ENCODE results near the gene GRIA3.
"Not testable (repeated sequence)": the region's sequence is repeated elsewhere in the genome, so short reads cannot be mapped to it uniquely, and the experiment has no call there.

Gene GRIA3

DNA sequence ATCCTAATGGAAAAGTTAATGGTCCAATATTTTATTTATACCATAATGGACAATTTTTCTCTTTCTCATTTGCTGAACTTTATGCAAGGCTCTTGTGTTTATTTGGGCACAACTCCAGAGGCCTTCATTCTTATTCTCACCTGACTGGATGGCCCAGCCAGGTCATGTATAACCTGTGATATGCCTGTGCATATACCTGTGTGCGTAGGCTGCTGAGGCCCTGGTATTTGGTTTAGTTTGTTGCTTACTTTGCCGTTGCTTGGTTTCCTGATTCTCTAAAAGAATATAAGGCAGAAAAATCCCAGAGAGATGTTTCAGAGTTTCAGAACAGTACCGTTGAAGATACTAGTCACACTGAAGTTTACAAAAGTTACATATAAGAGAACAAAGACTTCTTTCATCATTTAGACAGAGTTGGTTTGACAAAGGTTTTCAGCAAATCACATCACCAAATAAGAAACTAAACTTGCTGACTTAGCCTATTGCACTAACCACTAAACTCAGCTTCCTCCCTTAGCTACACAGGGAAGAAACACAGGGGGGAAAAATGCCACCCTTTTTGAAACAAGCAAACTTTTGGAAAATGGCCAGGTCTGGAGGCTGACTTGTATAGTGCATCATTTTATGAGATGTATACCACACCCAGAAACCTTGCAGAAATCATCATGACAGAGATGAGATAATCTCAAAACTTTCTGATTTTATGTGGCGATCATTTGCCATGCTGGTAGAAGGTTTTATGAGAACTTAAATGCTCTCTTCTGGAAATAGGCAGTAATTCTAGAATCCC is 248.5 kb downstream of the GRIA3 start:
- H3K27ac ChIP-seq (ENCODE audit: low read length) = no peak overlapping the region
- H3K4me3 ChIP-seq (ENCODE audit: low read length) = no peak overlapping the region
- H3K36me3 ChIP-seq (ENCODE audit: control insufficient read depth, low read depth, low read length) = no peaks in the 10 kb centered on the region
- H3K9ac ChIP-seq (ENCODE audit: low read length) = no peak overlapping the region
- H3K27me3 ChIP-seq (ENCODE audit: control insufficient read depth, insufficient read depth, low read length) = no peaks in the 10 kb centered on the region
- H3K4me1 ChIP-seq (ENCODE audit: control insufficient read depth, low read depth, low read length) = no peaks in the 10 kb centered on the region
- peaks cover 7% of the 10 kb centered on the region for H3K9me3 ChIP-seq (ENCODE audit: control insufficient read depth, low read depth, low read length)

- H3K4me1 ChIP-seq (ENCODE audit: control insufficient read depth, low read depth, low read length) = no peaks in the 10 kb centered on the region
- no peak overlapping the region for H3K27ac ChIP-seq (ENCODE audit: low read length)
- H3K27me3 ChIP-seq (ENCODE audit: control insufficient read depth, insufficient read depth, low read length) = no peaks in the 10 kb centered on the region
- no peaks in the 10 kb centered on the region for H3K36me3 ChIP-seq (ENCODE audit: control insufficient read depth, low read depth, low read length)
- H3K4me3 ChIP-seq (ENCODE audit: low read length) = no peak overlapping the region
- H3K9me3 ChIP-seq (ENCODE audit: control insufficient read depth, low read depth, low read length) = peaks cover 12% of the 10 kb centered on the region
- no peak overlapping the region for H3K9ac ChIP-seq (ENCODE audit: low read length)
Observed at GRCh38 chrX:123436512-123437136, 252.5 kb downstream of the GRIA3 start.

DNA sequence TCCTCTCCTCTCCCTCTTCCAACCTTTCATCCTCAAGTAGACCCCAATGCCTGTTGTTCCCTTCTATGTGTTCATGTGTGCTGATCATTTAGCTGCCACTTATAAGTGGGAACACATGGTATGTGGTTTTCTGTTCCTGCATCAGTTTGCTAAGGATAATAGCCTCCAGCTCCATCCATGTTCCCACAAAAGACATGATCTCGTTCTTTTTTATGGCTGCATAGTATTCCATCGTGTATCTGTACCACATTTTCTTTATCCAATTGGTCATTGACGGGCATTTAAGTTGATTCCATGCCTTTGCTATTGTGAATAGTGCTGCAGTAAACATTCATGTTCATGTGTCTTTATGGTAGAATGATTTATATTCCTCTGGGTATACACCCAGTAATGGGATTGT is 255.8 kb downstream of the GRIA3 start:
- not testable (repeated sequence) for H3K36me3 ChIP-seq (ENCODE audit: control insufficient read depth, low read depth, low read length)

GRCh38 chrX:123442764-123443163 is 258.7 kb downstream of the GRIA3 start:
- H3K27me3 ChIP-seq (ENCODE audit: control insufficient read depth, insufficient read depth, low read length) = no peaks in the 10 kb centered on the region
- H3K9ac ChIP-seq (ENCODE audit: low read length) = no peak overlapping the region
- peaks cover 11% of the 10 kb centered on the region for H3K9me3 ChIP-seq (ENCODE audit: control insufficient read depth, low read depth, low read length)
- H3K4me3 ChIP-seq (ENCODE audit: low read length) = no peak overlapping the region
- no peaks in the 10 kb centered on the region for H3K4me1 ChIP-seq (ENCODE audit: control insufficient read depth, low read depth, low read length)
- H3K27ac ChIP-seq (ENCODE audit: low read length) = no peak overlapping the region
- H3K36me3 ChIP-seq (ENCODE audit: control insufficient read depth, low read depth, low read length) = no peaks in the 10 kb centered on the region

More for the DNA sequence above, 255.8 kb downstream of the GRIA3 start:
- not testable (repeated sequence) for H3K4me1 ChIP-seq (ENCODE audit: control insufficient read depth, low read depth, low read length); H3K27me3 ChIP-seq (ENCODE audit: control insufficient read depth, insufficient read depth, low read length); H3K4me3 ChIP-seq (ENCODE audit: low read length); H3K27ac ChIP-seq (ENCODE audit: low read length); H3K9ac ChIP-seq (ENCODE audit: low read length); H3K9me3 ChIP-seq (ENCODE audit: control insufficient read depth, low read depth, low read length)

DNA sequence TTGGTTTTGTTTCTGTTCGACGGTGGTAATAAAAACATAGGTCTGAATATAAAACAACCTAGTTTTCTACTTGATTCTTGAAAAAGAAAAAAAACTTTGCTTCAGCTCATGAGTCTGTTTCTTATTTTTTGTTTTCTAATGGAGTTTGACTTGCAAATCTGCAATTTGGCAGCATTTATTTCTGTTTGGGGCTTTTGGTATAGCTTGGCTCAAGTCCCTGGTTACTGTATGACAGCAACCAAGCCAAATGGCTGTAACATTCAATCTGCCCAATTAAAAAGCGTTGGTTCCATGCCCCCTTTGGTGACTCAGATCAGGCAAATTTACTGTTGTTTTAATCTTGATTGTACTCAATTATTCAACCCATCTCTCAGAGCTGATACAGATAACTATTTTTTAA is 263.4 kb downstream of the GRIA3 start:
- no peaks in the 10 kb centered on the region for H3K27me3 ChIP-seq (ENCODE audit: control insufficient read depth, insufficient read depth, low read length)
- no peaks in the 10 kb centered on the region for H3K36me3 ChIP-seq (ENCODE audit: control insufficient read depth, low read depth, low read length)
- H3K27ac ChIP-seq (ENCODE audit: low read length) = no peak overlapping the region
- H3K9ac ChIP-seq (ENCODE audit: low read length) = no peak overlapping the region
- H3K4me1 ChIP-seq (ENCODE audit: control insufficient read depth, low read depth, low read length) = no peaks in the 10 kb centered on the region
- peaks cover 6% of the 10 kb centered on the region for H3K9me3 ChIP-seq (ENCODE audit: control insufficient read depth, low read depth, low read length)
- no peak overlapping the region for H3K4me3 ChIP-seq (ENCODE audit: low read length)

GRCh38 chrX:123449335-123449734 is 265.3 kb downstream of the GRIA3 start:
- Histone ChIP-seq H3K9me3 (ENCODE audit: control insufficient read depth, low read depth, low read length) (peaks cover 12% of the 10 kb centered on the region), H3K36me3 (ENCODE audit: control insufficient read depth, low read depth, low read length) (no peaks in the 10 kb centered on the region), H3K4me1 (ENCODE audit: control insufficient read depth, low read depth, low read length) (no peaks in the 10 kb centered on the region), H3K27me3 (ENCODE audit: control insufficient read depth, insufficient read depth, low read length) (no peaks in the 10 kb centered on the region), H3K27ac (ENCODE audit: low read length) (no peak overlapping the region), H3K4me3 (ENCODE audit: low read length) (no peak overlapping the region), H3K9ac (ENCODE audit: low read length) (no peak overlapping the region)

- H3K27ac ChIP-seq (ENCODE audit: low read length) = no peak overlapping the region
- no peaks in the 10 kb centered on the region for H3K4me1 ChIP-seq (ENCODE audit: control insufficient read depth, low read depth, low read length)
- H3K36me3 ChIP-seq (ENCODE audit: control insufficient read depth, low read depth, low read length) = no peaks in the 10 kb centered on the region
- no peak overlapping the region for H3K4me3 ChIP-seq (ENCODE audit: low read length)
- H3K27me3 ChIP-seq (ENCODE audit: control insufficient read depth, insufficient read depth, low read length) = no peaks in the 10 kb centered on the region
- H3K9ac ChIP-seq (ENCODE audit: low read length) = no peak overlapping the region
- peaks cover 17% of the 10 kb centered on the region for H3K9me3 ChIP-seq (ENCODE audit: control insufficient read depth, low read depth, low read length)
Observed at GRCh38 chrX:123450222-123450621, 266.1 kb downstream of the GRIA3 start.

DNA sequence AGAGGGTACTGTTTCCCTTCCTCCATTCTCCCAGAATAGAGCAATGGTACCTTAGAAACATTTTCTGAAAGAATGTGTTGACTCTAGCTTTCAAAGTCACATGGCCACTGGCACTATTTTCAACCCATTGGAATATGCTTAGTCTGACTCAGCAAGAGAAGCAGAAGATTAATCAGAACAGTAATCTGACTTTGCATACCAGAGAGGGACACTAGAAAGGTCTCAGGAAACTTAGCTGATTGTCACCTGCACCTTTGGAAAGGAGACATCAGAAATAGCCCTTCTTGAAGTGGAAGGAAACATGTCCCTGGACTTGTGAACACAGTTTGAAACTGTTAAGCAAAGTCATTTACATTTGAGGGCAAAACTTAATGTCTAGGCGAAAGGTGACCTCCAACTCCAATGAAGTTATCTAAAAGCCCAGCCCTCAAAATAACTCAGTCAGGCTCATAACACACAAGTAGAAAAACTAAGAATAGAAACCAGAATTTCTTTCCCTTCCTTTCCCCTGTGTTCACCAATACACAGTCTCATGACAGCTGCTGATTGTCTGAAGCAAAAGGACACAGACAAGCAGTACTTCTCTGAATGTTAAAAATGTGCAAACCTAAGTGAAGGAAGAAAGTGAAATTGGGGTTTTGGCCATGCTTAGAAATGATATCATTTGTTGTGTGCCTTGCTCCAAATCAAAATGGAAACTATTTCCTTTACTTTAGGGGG is 270.8 kb downstream of the GRIA3 start:
- H3K9ac ChIP-seq (ENCODE audit: low read length) = no peak overlapping the region
- H3K27ac ChIP-seq (ENCODE audit: low read length) = no peak overlapping the region
- peaks cover 24% of the 10 kb centered on the region for H3K9me3 ChIP-seq (ENCODE audit: control insufficient read depth, low read depth, low read length)
- no peaks in the 10 kb centered on the region for H3K4me1 ChIP-seq (ENCODE audit: control insufficient read depth, low read depth, low read length)
- H3K36me3 ChIP-seq (ENCODE audit: control insufficient read depth, low read depth, low read length) = no peaks in the 10 kb centered on the region
- no peak overlapping the region for H3K4me3 ChIP-seq (ENCODE audit: low read length)
- H3K27me3 ChIP-seq (ENCODE audit: control insufficient read depth, insufficient read depth, low read length) = no peaks in the 10 kb centered on the region

DNA sequence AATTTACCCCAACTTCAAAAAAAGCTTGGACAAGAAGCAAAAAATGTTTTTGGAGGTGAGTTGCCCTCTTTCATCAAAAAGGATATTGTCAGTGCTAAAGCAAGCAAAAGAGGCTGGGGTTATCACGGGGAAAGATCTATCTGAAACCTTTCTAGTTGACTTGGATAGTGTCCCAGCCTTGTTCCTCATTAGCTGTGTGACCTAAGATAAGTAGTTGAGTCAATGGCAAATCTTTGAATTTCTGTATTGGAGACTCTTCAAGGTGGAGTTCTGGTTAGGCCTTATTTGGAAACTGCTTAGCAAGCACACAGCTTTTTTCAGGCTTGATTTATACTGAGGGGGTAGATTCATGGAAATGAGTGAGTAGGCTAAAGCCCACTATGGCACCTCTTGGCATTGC is 271.6 kb downstream of the GRIA3 start:
- H3K27me3 ChIP-seq (ENCODE audit: control insufficient read depth, insufficient read depth, low read length) = no peaks in the 10 kb centered on the region
- H3K9me3 ChIP-seq (ENCODE audit: control insufficient read depth, low read depth, low read length) = peaks cover 24% of the 10 kb centered on the region
- no peaks in the 10 kb centered on the region for H3K4me1 ChIP-seq (ENCODE audit: control insufficient read depth, low read depth, low read length)
- H3K4me3 ChIP-seq (ENCODE audit: low read length) = no peak overlapping the region
- H3K27ac ChIP-seq (ENCODE audit: low read length) = no peak overlapping the region
- no peaks in the 10 kb centered on the region for H3K36me3 ChIP-seq (ENCODE audit: control insufficient read depth, low read depth, low read length)
- H3K9ac ChIP-seq (ENCODE audit: low read length) = no peak overlapping the region

- H3K4me1 ChIP-seq (ENCODE audit: control insufficient read depth, low read depth, low read length) = no peaks in the 10 kb centered on the region
Observed at GRCh38 chrX:123464709-123465108, 280.6 kb downstream of the GRIA3 start.

GRCh38 chrX:123468481-123468880 is 284.4 kb downstream of the GRIA3 start:
- Histone ChIP-seq H3K27ac (ENCODE audit: low read length) (no peak overlapping the region), H3K4me3 (ENCODE audit: low read length) (no peak overlapping the region), H3K4me1 (ENCODE audit: control insufficient read depth, low read depth, low read length) (no peaks in the 10 kb centered on the region), H3K9ac (ENCODE audit: low read length) (no peak overlapping the region), H3K36me3 (ENCODE audit: control insufficient read depth, low read depth, low read length) (no peaks in the 10 kb centered on the region), H3K27me3 (ENCODE audit: control insufficient read depth, insufficient read depth, low read length) (no peaks in the 10 kb centered on the region), H3K9me3 (ENCODE audit: control insufficient read depth, low read depth, low read length) (peaks cover 4% of the 10 kb centered on the region)

More at GRCh38 chrX:123464709-123465108, 280.6 kb downstream of the GRIA3 start:
- Histone ChIP-seq H3K27me3 (ENCODE audit: control insufficient read depth, insufficient read depth, low read length) (no peaks in the 10 kb centered on the region), H3K27ac (ENCODE audit: low read length) (no peak overlapping the region), H3K36me3 (ENCODE audit: control insufficient read depth, low read depth, low read length) (no peaks in the 10 kb centered on the region), H3K9me3 (ENCODE audit: control insufficient read depth, low read depth, low read length) (no peaks in the 10 kb centered on the region), H3K4me3 (ENCODE audit: low read length) (no peak overlapping the region), H3K9ac (ENCODE audit: low read length) (no peak overlapping the region)
